T-helper 1 cell treated with Interleukin-12 subunit alpha and Interleukin-12 subunit beta and Interleukin-4 antibody, amounts not matched to agents 30 ng/mL and 1 ng/mL, for 36 hours (primary cell): Measurements from ENCODE around the gene NEU2. TPM values are rescaled to one million over a fixed set of nuclear protein-coding genes. Genes with fewer than 3 reads are reported as not detected.
"Not testable (repeated sequence)": the region's sequence is repeated elsewhere in the genome, so short reads cannot be mapped to it uniquely, and the experiment has no call there.

Experiments
- intact Hi-C: fragments of 100-400 bp; cut with micrococcal nuclease; formaldehyde crosslinking; loops from one replicate; pipeline ENCODE4 v1.15.1; 2024
- total RNA-seq: library from RNA; stranded (reverse); gene quantifications from 2 replicates; pipeline ENCODE4 v1.2.3, GENCODE V29; 2022

NEU2 gene
- total RNA-seq, 1 donor from 2014 or later = not detected

DNA sequence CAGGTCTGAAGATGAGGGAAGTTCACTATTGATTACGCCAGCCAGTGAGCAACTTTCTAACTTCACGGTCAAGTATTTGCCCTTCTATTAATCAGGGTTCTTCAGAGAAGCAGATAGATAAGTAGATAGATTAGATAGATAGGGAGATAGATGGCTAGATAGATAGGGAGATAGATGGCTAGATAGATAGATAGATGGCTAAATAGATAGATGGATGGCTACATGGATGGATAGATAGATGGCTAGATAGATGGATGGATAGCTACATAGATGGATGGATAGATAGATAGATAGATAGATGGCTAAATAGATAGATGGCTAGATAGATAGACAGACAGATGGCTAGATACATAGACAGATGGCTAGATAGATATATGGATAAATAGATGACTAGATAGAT lies 22.9 kb downstream of the NEU2 start:
- intact Hi-C loops = no loop called here

DNA sequence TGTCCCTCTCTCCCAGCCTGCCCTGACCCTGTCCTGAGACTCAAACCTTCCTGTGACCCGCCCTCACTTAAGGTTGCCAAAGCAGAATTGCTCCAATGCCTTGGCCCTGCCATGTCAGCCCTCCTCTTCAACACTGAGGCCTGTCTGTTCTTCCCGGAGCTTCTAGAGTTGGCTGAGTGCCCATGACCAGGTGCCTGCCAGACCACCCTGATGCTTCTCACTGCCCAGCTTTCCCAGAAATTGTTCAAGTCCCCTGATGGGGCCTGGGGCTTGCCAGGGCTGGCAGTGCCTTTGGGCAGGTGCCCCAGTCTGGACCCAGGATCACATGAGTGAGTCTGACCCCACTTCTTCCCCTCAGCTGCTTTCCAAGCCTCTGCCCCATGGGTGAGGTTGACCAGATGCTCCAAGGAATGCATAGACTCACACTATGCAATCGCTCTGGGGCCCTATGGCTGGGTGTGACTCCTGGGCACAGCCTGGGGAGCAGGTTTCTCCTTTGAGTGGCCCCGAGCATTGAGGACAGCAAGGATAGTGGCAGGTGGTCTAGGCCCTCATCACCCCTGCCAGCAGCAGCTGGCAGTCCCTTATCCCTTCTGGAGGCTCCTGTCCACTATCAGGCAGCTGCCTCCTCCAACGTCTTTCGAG lies 24.6 kb downstream of the NEU2 start:
- intact Hi-C loops = no loop called here

- intact Hi-C loops = no loop called here
Observed at GRCh38 chr2:233058717-233059546, 26.5 kb downstream of the NEU2 start.

DNA sequence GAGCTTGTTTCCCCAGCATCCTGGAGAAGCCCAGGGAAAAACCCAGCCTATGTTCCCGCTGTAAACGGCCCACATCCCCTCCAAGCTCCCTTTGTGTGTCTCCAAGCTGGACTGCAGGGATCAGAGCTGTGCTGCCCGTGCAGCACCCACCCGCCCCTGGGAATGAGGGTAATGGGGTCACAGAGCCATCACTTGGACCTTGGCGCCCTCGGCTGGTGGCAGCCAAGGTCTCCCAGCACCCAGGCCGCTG lies 27.0 kb downstream of the NEU2 start:
- intact Hi-C loops = no loop called here

- intact Hi-C loops = loop anchor here (1.0 to 5.0 kb wide), 7 partner anchors 16 to 1278 kb away; partner anchors contain the start of genes ATG16L1, EIF4E2, GIGYF2 and PDE6D
Observed at GRCh38 chr2:233059797-233060500, 27.5 kb downstream of the NEU2 start, which contains the start of gene INPP5D. TSS of gene INPP5D (plus strand) at chr2:233060342. CDS start at chr2:233060479, 137 bp downstream.

- intact Hi-C loops = loop anchor here (1.0 to 5.0 kb wide), 7 partner anchors 16 to 1278 kb away; partner anchors contain the start of genes ATG16L1, EIF4E2, GIGYF2 and PDE6D
Observed at GRCh38 chr2:233060501-233060979, 28.1 kb downstream of the NEU2 start.

DNA sequence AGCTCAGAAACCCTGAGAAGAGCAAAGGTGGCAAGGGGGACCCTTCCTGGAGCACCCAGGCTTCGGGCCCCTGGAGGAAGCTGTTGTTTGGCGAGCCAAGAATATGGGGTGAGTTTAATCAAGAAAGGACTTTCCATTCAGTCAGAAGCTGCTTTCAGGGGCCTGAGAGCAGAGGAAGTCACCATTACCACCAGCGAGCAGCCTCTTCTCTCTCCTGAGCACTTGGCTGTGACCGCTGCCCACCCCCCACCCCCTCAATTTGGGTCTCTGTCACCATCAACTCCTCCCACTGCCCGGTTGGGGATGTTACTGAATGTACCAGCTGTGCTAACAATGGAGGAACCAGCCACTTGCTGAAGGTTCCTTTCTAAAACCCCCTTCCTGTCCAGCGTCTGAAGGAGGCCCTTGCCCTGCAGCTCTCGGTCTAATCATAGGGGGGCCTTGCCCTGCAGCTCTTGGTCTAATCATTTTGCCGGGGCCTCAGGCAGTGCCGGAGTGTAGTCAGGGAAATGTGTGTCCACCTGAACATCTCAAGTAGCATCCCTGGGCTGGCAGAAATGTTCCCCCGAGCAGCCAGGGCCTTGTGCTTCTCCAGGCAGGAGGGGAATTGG lies 28.6 kb downstream of the NEU2 start:
- intact Hi-C loops = loop anchor here (1.0 to 5.0 kb wide), 11 partner anchors 9 to 1279 kb away; partner anchors contain the start of genes ATG16L1, EIF4E2, GIGYF2 and PDE6D

DNA sequence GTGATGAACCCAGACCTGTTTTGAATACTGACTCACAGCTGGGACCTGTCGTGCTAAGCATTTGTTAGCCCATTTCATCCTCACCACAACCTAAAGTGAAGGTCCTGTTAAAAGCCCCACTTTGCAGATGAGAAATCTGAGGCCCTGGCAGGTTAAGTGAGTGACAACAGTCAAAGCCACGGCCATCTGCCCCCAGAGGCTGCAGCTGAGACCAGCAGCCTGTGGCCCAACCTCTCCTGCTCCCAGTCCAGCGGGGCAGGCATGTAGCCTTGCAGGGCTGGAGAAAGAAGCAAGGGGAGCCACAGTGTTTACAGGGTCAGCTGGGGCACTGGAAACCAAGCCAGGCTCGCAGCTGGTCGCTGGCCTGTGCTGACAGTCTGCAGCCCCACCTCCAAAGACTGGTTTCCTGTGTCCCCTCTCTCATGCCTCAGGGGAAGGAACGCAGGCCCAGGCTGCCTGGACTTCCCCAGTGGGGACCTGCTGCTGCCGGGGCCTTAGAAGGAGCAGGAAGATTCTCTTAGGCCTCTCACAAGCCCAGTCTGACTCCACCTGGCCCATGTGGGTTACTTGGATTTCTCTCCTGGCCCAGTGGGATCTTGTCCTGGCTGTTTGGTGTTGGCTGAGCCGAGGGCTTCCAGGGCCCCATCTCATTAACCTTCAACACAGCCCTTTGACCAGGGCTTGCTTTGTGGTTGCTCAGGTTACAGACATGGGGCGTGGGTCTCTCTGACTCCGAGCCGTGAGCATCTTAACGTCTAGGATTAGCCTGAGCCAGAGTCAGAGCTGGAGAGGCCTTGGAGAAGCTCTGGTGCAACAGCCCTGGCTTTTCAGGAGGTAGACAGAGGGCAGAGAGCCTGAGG lies 29.3 kb downstream of the NEU2 start:
- intact Hi-C loops = loop anchor here (1.0 to 5.0 kb wide), 7 partner anchors 8 to 1280 kb away; partner anchors contain the start of genes GIGYF2 and PDE6D

GRCh38 chr2:233062451-233062850 lies 30.0 kb downstream of the NEU2 start:
- intact Hi-C loops = loop anchor here (5.0 kb wide), 1 partner anchor 1280 kb away; the partner anchor contains the start of gene PDE6D

DNA sequence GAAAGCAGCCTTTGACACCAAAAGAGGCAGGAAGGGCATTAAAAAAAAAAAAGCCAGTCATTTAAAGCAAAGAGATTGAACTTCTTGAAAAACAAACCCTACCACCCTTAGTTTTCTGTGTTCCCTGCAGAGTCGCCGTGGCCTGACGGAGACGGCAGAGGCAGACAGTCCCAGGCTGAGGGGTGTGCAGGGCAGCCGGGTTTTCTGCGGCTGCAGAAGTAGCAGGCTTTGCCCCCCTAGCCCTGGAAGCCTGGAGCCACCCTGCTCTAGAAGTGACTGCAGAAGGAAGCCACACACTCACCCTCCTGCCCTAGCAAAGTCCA lies 30.4 kb downstream of the NEU2 start:
- intact Hi-C loops = loop anchor here (5.0 kb wide), 1 partner anchor 1281 kb away; the partner anchor contains the start of gene PDE6D

DNA sequence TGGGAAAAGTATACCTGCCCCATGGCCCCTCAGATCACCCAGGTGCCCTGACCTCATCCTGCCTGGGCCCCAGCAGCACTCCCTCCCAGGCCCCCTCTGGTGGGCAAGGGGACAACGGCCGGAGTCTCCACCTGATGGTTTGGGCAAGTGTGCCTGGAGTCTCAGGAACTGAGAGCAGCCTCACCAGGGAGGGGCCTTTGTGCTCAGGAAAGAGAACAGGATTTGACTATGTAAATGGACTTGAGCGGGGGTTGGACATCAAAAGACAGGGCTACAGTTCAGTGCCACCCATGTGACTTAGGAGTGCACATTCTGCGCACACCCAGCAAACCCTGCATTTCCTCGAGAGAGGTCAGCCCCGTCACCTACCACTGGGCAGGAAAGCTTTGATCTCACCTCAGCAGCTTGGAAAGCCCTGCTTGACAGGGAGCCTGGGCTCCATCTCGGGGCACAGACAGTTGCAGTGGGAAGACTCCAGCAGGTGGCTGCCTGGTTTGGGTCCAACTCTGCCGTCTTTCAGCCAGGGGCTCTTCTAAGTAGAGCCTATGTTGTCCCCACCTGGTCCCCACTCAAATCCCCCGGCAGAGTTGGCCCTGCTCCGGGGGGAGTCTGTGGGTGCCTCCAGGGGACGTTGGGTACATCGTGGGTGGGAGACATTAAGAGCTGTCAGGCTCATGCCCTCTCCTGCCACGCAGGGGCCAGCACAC lies 30.9 kb downstream of the NEU2 start:
- intact Hi-C loops = loop anchor here (5.0 kb wide), 1 partner anchor 1281 kb away; the partner anchor contains the start of gene PDE6D

DNA sequence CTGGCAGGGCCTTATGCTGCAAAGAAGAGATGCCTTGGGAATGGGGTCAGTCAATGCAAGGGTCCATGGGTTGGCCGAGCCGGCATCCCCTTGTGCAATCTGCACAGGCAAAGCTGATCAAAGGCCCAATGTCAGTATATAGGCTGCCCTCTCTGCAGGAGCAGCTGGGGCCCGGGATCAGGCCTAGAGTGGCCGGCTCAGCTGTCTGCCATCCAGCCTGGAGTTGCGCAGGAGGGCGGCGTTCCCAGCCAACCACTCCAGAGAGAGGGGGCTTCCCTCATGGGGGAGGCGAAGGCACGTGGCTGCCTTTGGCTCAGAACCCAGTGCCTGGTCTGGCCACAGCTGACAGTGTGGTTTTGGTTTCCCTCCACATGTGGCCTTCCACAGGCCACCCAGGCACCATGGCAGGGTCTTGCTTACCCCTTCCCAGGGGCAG lies 31.5 kb downstream of the NEU2 start:
- intact Hi-C loops = loop anchor here (5.0 kb wide), 1 partner anchor 1282 kb away; the partner anchor contains the start of gene PDE6D

DNA sequence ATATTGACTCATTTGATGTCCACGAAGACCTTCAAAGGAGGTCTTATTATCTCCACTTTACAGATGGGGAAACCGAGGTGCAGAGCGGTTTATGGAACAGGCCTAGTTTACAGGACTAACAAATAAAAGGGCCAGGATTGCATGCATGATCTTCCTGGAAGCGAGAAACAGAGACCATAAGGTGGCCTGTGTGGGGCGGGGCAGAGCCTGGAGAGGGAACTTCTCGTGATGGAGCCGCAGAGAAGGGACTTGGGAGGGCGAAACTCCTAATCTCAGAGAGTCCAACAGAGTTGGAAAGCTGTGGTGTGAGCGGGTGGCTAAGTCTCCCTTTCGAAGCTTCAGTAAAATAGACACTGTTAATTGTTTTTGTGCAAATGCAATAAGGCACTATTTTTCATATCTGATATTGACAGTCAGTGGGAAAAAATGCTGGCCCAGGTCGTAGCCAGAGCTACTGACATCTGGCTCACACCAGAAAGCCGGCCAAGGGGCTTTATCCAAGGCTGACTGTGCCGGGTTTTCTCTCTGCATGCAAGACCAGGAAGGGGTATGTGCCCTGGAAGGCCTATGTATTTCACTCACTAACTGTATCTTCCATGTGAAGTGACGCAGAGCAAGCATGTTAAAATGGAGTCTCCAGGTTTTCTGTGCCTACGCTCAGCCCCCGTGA lies 32.2 kb downstream of the NEU2 start:
- intact Hi-C loops = loop anchor here (5.0 kb wide), 1 partner anchor 1282 kb away; the partner anchor contains the start of gene PDE6D

DNA sequence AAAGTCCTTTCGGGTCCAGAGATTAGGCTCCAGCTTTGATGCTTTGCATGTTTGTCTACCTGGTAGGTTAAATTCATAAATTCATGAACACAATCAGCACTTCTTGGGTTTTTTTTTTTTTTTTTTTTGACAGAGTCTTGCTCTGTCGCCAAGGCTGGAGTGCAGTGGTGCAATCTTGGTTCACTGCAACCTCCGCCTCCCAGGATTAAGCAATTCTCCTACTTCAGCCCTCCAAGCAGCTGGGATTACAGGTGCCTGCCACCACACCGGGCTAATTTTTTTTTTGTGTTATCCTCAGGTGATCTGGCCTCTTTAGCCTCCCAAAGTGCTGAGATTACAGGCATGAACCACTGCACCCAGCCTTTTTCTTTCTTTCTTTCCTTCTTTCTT lies 32.7 kb downstream of the NEU2 start:
- intact Hi-C loops = not testable (repeated sequence)

- intact Hi-C loops = no loop called here
Observed at GRCh38 chr2:233065954-233066470, 33.5 kb downstream of the NEU2 start.

- intact Hi-C loops = no loop called here
Observed at GRCh38 chr2:233068762-233069418, 36.4 kb downstream of the NEU2 start.

GRCh38 chr2:233072838-233073237 lies 40.4 kb downstream of the NEU2 start:
- intact Hi-C loops = loop anchor here (10.0 kb wide), 1 partner anchor 782 kb away; the partner anchor contains the start of gene HJURP

GRCh38 chr2:233074106-233074505 lies 41.6 kb downstream of the NEU2 start:
- intact Hi-C loops = loop anchor here (10.0 kb wide), 1 partner anchor 781 kb away; the partner anchor contains the start of gene HJURP
